Naive thymus-derived CD4-positive, alpha-beta T cell (primary cell): ENCODE measurements around the gene ABCB7. TPM values are rescaled to one million over a fixed set of nuclear protein-coding genes. Genes with fewer than 3 reads are reported as not detected.

Experiments
- ATAC-seq: fragments of 150-1000 bp; cut with Tn5 transposase; 2 replicates; pipeline ENCODE4 v1.10.0; 2021; ENCODE audit warnings: mild to moderate bottlenecking, moderate library complexity
- CTCF ChIA-PET: fragments of 350-600 bp; sonication (Branson Sonifier 250); formaldehyde crosslinking; loops from one replicate; lab custom pipeline; 2021; ENCODE audit warnings: antibody characterized with exemption; lab: Charles Lee
- POLR2A ChIA-PET: fragments of 350-600 bp; sonication (Branson Sonifier 250); formaldehyde crosslinking; loops from one replicate; lab custom pipeline; 2021; ENCODE audit warnings: antibody characterized with exemption, inconsistent platforms; lab: Charles Lee
- DNase-seq, 9 donors: peaks; one replicate each; pipeline versions ENCODE4 v3.0.0 to v3.0.0-alpha.2; 2020 to 2022; ENCODE audit warnings: mixed read lengths in 1 of 9
- H3K27ac ChIP-seq: one replicate; pipeline ENCODE4 v1.7.0; 2013; ENCODE audit warnings: mild to moderate bottlenecking, low read depth, low read length, moderate library complexity
- H3K27me3 ChIP-seq, 2 donors: one replicate each; pipeline ENCODE4 v1.7.0; 2013; ENCODE audit warnings: low read length in 2 of 2, mild to moderate bottlenecking in 2 of 2, moderate library complexity in 2 of 2; ENCODE audit not compliant: control insufficient read depth in 2 of 2, insufficient read depth in 2 of 2
- H3K36me3 ChIP-seq, 3 experiments: 1 replicate in 2 of 3; 2 replicates in 1 of 3; pipeline ENCODE4 v1.7.0; 2013; ENCODE audit warnings: low read length in 3 of 3, mild to moderate bottlenecking in 3 of 3, moderate library complexity in 1 of 3; ENCODE audit not compliant: insufficient read depth in 3 of 3, control insufficient read depth in 2 of 3
- H3K4me1 ChIP-seq, 2 donors: one replicate each; pipeline ENCODE4 v1.7.0; 2013; ENCODE audit warnings: low read length in 2 of 2, mild to moderate bottlenecking in 2 of 2, moderate library complexity in 1 of 2; ENCODE audit not compliant: control insufficient read depth in 2 of 2, insufficient read depth in 2 of 2
- H3K4me3 ChIP-seq: 2 replicates; pipeline ENCODE4 v1.7.0; 2013; ENCODE audit warnings: mild to moderate bottlenecking, low read length
- H3K9me3 ChIP-seq, 3 experiments: 1 replicate in 2 of 3; 2 replicates in 1 of 3; pipeline ENCODE4 v1.7.0; 2013; ENCODE audit warnings: low read length in 3 of 3; ENCODE audit not compliant: control insufficient read depth in 2 of 3
- H3K27ac Mint-ChIP-seq, 9 donors: one replicate each; pipeline ENCODE4 v1.8.0; 2020 to 2022; ENCODE audit warnings: mixed read lengths in 9 of 9, mild to moderate bottlenecking in 8 of 9, moderate library complexity in 5 of 9, inconsistent platforms in 2 of 9
- H3K27me3 Mint-ChIP-seq, 5 donors: one replicate each; pipeline ENCODE4 v1.8.0; 2021 to 2022; ENCODE audit warnings: mixed read lengths in 5 of 5, mild to moderate bottlenecking in 1 of 5
- H3K36me3 Mint-ChIP-seq, 5 donors: one replicate each; pipeline ENCODE4 v1.8.0; 2020 to 2022; ENCODE audit warnings: mixed read lengths in 5 of 5, mild to moderate bottlenecking in 3 of 5, inconsistent platforms in 1 of 5
- H3K4me1 Mint-ChIP-seq, 7 donors: one replicate each; pipeline ENCODE4 v1.8.0; 2020 to 2022; ENCODE audit warnings: mixed read lengths in 7 of 7, mild to moderate bottlenecking in 3 of 7, inconsistent platforms in 1 of 7
- H3K4me3 Mint-ChIP-seq, 10 donors: one replicate each; pipeline ENCODE4 v1.8.0; 2020 to 2022; ENCODE audit warnings: mild to moderate bottlenecking in 10 of 10, mixed read lengths in 10 of 10, moderate library complexity in 6 of 10, inconsistent platforms in 2 of 10
- H3K9me3 Mint-ChIP-seq, 11 donors: one replicate each; pipeline ENCODE4 v1.8.0; 2020 to 2022; ENCODE audit warnings: mixed read lengths in 11 of 11, mild to moderate bottlenecking in 4 of 11, inconsistent platforms in 1 of 11, moderate library complexity in 1 of 11
- intact Hi-C, 2 donors: fragments of 100-400 bp; cut with micrococcal nuclease; formaldehyde crosslinking; loops; one replicate each; pipeline ENCODE4 v1.15.1; 2023
- polyA plus RNA-seq, 2 donors: library from polyadenylated mRNA; unstranded; fragments of 300-500 nt; fragmentation: Illumina TruSeq; gene quantifications; one replicate each; pipeline ENCODE4 v1.2.3, GENCODE V29; 2021
- total RNA-seq, 6 experiments: library from RNA in 5 of 6; stranded (reverse) in 5 of 6; gene quantifications; 1 replicate in 5 of 6; 2 replicates in 1 of 6; pipeline ENCODE4 v1.2.3 and lab custom pipeline; 2021 to 2026

The ABCB7 gene
- total and polyA plus RNA-seq, 7 experiments from 2014 or later: 13.0 to 33.0 (median 20.8) TPM

GRCh38 chrX:75107863-75108509 is 48.1 kb downstream of the ABCB7 start:
- CTCF ChIA-PET: no interaction called here
- no peaks in the 10 kb centered on the region for H3K27me3 Mint-ChIP-seq
- peak overlapping the region in 1 of 9 donors; percentile 37 for H3K27ac Mint-ChIP-seq
- H3K36me3 ChIP-seq: peaks cover 0 to 3% (median 0%) of the 10 kb centered on the region in 3 experiments
- POLR2A ChIA-PET: no interaction called here
- H3K9me3 Mint-ChIP-seq: no peaks in the 10 kb centered on the region
- DNase-seq (no peak), ATAC-seq (no peak)
- no peak overlapping the region for H3K4me3 ChIP-seq
- intact Hi-C loops: no loop called here
- no peak overlapping the region for H3K4me3 Mint-ChIP-seq
- no peaks in the 10 kb centered on the region for H3K27me3 ChIP-seq
- H3K4me1 ChIP-seq: no peaks in the 10 kb centered on the region
- H3K4me1 Mint-ChIP-seq: peaks cover 2 to 32% (median 20%) of the 10 kb centered on the region in 7 donors
- no peak overlapping the region for H3K27ac ChIP-seq
- no peaks in the 10 kb centered on the region for H3K9me3 ChIP-seq
- peaks cover 0 to 11% (median 3%) of the 10 kb centered on the region in 5 donors for H3K36me3 Mint-ChIP-seq

DNA sequence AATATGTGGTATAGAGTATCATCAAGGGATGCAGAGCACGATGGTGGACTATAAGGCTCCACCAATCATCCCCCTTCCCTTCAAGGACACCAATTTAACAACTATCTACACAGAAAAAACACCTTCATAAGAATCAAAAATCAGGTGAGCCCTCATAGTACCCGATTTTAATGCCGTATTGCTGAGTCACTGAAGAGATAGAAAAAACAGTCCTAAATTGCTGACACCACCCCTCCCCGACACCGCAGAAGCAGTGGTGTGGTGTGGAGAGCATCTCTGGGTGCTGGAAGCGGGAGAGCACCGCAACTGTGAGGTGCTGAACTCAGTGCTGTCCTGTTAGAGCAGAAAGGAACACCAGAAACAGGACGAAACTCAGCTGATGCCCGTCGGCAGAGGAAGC is 49.3 kb downstream of the ABCB7 start:
- Histone ChIP-seq H3K27ac (no peak overlapping the region), H3K4me3 (no peak overlapping the region), H3K27me3 (no peaks in the 10 kb centered on the region), H3K4me1 (no peaks in the 10 kb centered on the region), H3K36me3 (no peaks in the 10 kb centered on the region), H3K9me3 (no peaks in the 10 kb centered on the region)
- Mint-ChIP-seq H3K4me1 (peaks cover 2 to 32% (median 20%) of the 10 kb centered on the region in 7 donors), H3K36me3 (peaks cover 0 to 11% (median 4%) of the 10 kb centered on the region in 5 donors), H3K27me3 (no peaks in the 10 kb centered on the region), H3K4me3 (no peak overlapping the region), H3K9me3 (no peaks in the 10 kb centered on the region), H3K27ac (no peak overlapping the region)
- no peak for ATAC-seq
- intact Hi-C loops: no loop called here
- POLR2A ChIA-PET: interaction anchor here (0.6 kb wide), 1 partner anchor 47 kb away, joined by 4 read pairs; no protein-coding TSS in a partner anchor
- CTCF ChIA-PET: no interaction called here
- DNase-seq: no peak

- Histone ChIP-seq H3K9me3 (no peaks in the 10 kb centered on the region), H3K4me3 (no peak overlapping the region), H3K27ac (no peak overlapping the region), H3K27me3 (no peaks in the 10 kb centered on the region), H3K4me1 (no peaks in the 10 kb centered on the region), H3K36me3 (no peaks in the 10 kb centered on the region)
- Mint-ChIP-seq H3K9me3 (peaks cover 0 to 4% (median 0%) of the 10 kb centered on the region in 11 donors), H3K27me3 (no peaks in the 10 kb centered on the region), H3K4me1 (peaks cover 0 to 38% (median 15%) of the 10 kb centered on the region in 7 donors), H3K27ac (peak overlapping the region in 1 of 9 donors; percentile 7), H3K4me3 (no peak overlapping the region), H3K36me3 (peaks cover 0 to 17% (median 15%) of the 10 kb centered on the region in 5 donors)
- no peak for DNase-seq
- ChIA-PET POLR2A (no interaction called here), CTCF (no interaction called here)
- ATAC-seq: no peak
- intact Hi-C loops: no loop called here
Measured at GRCh38 chrX:75096331-75096730, 59.8 kb downstream of the ABCB7 start.

- H3K4me1 ChIP-seq: no peaks in the 10 kb centered on the region
- DNase-seq: no peak
- Mint-ChIP-seq H3K27ac (no peak overlapping the region), H3K9me3 (peaks cover 0 to 5% (median 0%) of the 10 kb centered on the region in 11 donors), H3K4me3 (no peak overlapping the region), H3K36me3 (peaks cover 0 to 20% (median 10%) of the 10 kb centered on the region in 5 donors), H3K4me1 (peaks cover 2 to 35% (median 26%) of the 10 kb centered on the region in 7 donors), H3K27me3 (no peaks in the 10 kb centered on the region)
- no peak overlapping the region for H3K27ac ChIP-seq
- H3K4me3 ChIP-seq: no peak overlapping the region
- no peak for ATAC-seq
- ChIA-PET CTCF (no interaction called here), POLR2A (no interaction called here)
- no peaks in the 10 kb centered on the region for H3K9me3 ChIP-seq
- intact Hi-C loops: no loop called here
- no peaks in the 10 kb centered on the region for H3K27me3 ChIP-seq
- no peaks in the 10 kb centered on the region for H3K36me3 ChIP-seq
Measured at GRCh38 chrX:75086731-75087195, 69.3 kb downstream of the ABCB7 start.

GRCh38 chrX:75084757-75085156 is 71.3 kb downstream of the ABCB7 start:
- Mint-ChIP-seq H3K27ac (no peak overlapping the region), H3K4me3 (no peak overlapping the region), H3K27me3 (no peaks in the 10 kb centered on the region), H3K36me3 (peaks cover 0 to 20% (median 10%) of the 10 kb centered on the region in 5 donors), H3K9me3 (peaks cover 0 to 5% (median 0%) of the 10 kb centered on the region in 11 donors), H3K4me1 (peaks cover 2 to 20% (median 14%) of the 10 kb centered on the region in 7 donors)
- no peaks in the 10 kb centered on the region for H3K36me3 ChIP-seq
- no peaks in the 10 kb centered on the region for H3K9me3 ChIP-seq
- no peak overlapping the region for H3K27ac ChIP-seq
- no peaks in the 10 kb centered on the region for H3K4me1 ChIP-seq
- no peak for DNase-seq
- POLR2A ChIA-PET: interaction anchor here (0.7 kb wide), 1 partner anchor 1341 kb away, joined by 4 read pairs; no protein-coding TSS in a partner anchor
- CTCF ChIA-PET: no interaction called here
- ATAC-seq: no peak
- H3K27me3 ChIP-seq: no peaks in the 10 kb centered on the region
- H3K4me3 ChIP-seq: no peak overlapping the region
- intact Hi-C loops: no loop called here

DNA sequence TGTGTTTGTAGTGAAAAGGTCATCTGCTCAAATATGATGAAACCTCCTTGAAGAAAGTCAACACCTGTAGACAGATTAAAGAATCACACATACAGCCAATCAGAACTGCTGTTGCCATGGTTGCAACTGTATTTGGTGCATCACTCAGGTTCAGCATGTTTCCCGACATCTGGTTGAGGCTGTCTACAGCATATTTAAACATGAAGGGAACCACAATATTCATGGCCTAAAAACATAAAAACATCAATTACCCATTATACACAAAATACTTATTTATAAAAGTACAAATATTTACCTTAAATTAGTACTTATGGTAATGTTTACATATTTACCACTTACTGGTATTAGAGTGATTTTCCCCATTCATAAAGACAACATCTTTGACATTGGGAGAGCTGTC is 79.7 kb downstream of the ABCB7 start:
- Histone ChIP-seq H3K27me3 (no peaks in the 10 kb centered on the region), H3K9me3 (no peaks in the 10 kb centered on the region), H3K36me3 (no peaks in the 10 kb centered on the region), H3K4me1 (no peaks in the 10 kb centered on the region), H3K27ac (no peak overlapping the region), H3K4me3 (no peak overlapping the region)
- H3K36me3 Mint-ChIP-seq: peaks cover 0 to 17% (median 5%) of the 10 kb centered on the region in 5 donors
- H3K4me1 Mint-ChIP-seq: peaks cover 0 to 6% (median 0%) of the 10 kb centered on the region in 7 donors
- no peak for DNase-seq
- intact Hi-C loops: no loop called here
- ATAC-seq: no peak
- H3K27me3 Mint-ChIP-seq: no peaks in the 10 kb centered on the region
- ChIA-PET CTCF (no interaction called here), POLR2A (no interaction called here)
- no peaks in the 10 kb centered on the region for H3K9me3 Mint-ChIP-seq
- no peak overlapping the region for H3K4me3 Mint-ChIP-seq
- H3K27ac Mint-ChIP-seq: no peak overlapping the region

DNA sequence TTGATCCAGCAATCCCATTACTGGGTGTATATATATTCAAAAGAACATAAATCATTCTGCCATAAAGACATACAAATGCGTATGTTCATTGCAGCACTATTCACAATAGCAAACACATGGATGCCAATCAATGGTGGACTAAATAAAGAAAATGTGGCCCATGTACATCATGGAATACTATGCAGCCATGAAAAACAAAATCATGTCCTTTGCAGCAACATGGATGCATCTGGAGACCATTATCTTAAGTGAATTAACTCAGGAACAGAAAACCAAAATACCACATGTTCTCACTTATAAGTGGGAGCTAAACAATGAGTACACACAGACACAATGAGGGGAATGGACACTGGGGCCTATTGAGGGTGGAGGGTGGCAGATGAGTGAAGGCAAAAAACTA is 81.6 kb downstream of the ABCB7 start:
- Histone ChIP-seq H3K27ac (no peak overlapping the region), H3K4me3 (no peak overlapping the region), H3K4me1 (no peaks in the 10 kb centered on the region), H3K36me3 (no peaks in the 10 kb centered on the region), H3K9me3 (no peaks in the 10 kb centered on the region), H3K27me3 (no peaks in the 10 kb centered on the region)
- CTCF ChIA-PET: no interaction called here
- DNase-seq (no peak), ATAC-seq (no peak)
- Mint-ChIP-seq H3K4me3 (no peak overlapping the region), H3K36me3 (peaks cover 0 to 21% (median 9%) of the 10 kb centered on the region in 5 donors), H3K27ac (no peak overlapping the region), H3K4me1 (peaks cover 0 to 5% (median 0%) of the 10 kb centered on the region in 7 donors), H3K9me3 (no peaks in the 10 kb centered on the region), H3K27me3 (no peaks in the 10 kb centered on the region)
- POLR2A ChIA-PET: no interaction called here
- intact Hi-C loops: no loop called here
